Measurements from ENCODE around the gene AP5S1. TPM values are rescaled to one million over a fixed set of nuclear protein-coding genes. Genes with fewer than 3 reads are reported as not detected.

AP5S1 gene
- total RNA-seq, 1 donor from 2014 or later = 8.9 TPM

GRCh38 chr20:3869839-3870634, 49.7 kb downstream of the AP5S1 start:
- Histone ChIP-seq H3K4me3 (ENCODE audit: low read length in 3 of 3) (no peak overlapping the region), H3K9ac (ENCODE audit: low read depth in 1 of 3, low read length in 3 of 3) (no peak overlapping the region), H3K36me3 (ENCODE audit: control insufficient read depth in 3 of 3, insufficient read depth in 3 of 3, low read length in 3 of 3) (peaks cover 40 to 58% (median 44%) of the 10 kb centered on the region in 3 donors), H3K27ac (ENCODE audit: low read depth, low read length) (no peak overlapping the region), H3K9me3 (ENCODE audit: control insufficient read depth in 3 of 3, low read length in 3 of 3) (no peaks in the 10 kb centered on the region), H3K27me3 (ENCODE audit: control insufficient read depth in 3 of 3, insufficient read depth in 3 of 3, low read length in 3 of 3) (no peaks in the 10 kb centered on the region), H3K4me1 (ENCODE audit: control insufficient read depth in 3 of 3, insufficient read depth in 3 of 3, low read length in 3 of 3) (peaks cover 0 to 15% (median 0%) of the 10 kb centered on the region in 3 donors)

GRCh38 chr20:3871550-3872265, 51.4 kb downstream of the AP5S1 start:
- H3K9ac ChIP-seq (ENCODE audit: low read depth in 1 of 3, low read length in 3 of 3) = no peak overlapping the region
- no peaks in the 10 kb centered on the region for H3K27me3 ChIP-seq (ENCODE audit: control insufficient read depth in 3 of 3, insufficient read depth in 3 of 3, low read length in 3 of 3)
- H3K4me3 ChIP-seq (ENCODE audit: low read length in 3 of 3) = no peak overlapping the region
- peaks cover 0 to 15% (median 0%) of the 10 kb centered on the region in 3 donors for H3K4me1 ChIP-seq (ENCODE audit: control insufficient read depth in 3 of 3, insufficient read depth in 3 of 3, low read length in 3 of 3)
- peaks cover 25 to 42% (median 28%) of the 10 kb centered on the region in 3 donors for H3K36me3 ChIP-seq (ENCODE audit: control insufficient read depth in 3 of 3, insufficient read depth in 3 of 3, low read length in 3 of 3)
- H3K9me3 ChIP-seq (ENCODE audit: control insufficient read depth in 3 of 3, low read length in 3 of 3) = no peaks in the 10 kb centered on the region
- no peak overlapping the region for H3K27ac ChIP-seq (ENCODE audit: low read depth, low read length)

GRCh38 chr20:3873507-3873906, 53.2 kb downstream of the AP5S1 start:
- Histone ChIP-seq H3K4me3 (ENCODE audit: low read length in 3 of 3) (no peak overlapping the region), H3K9me3 (ENCODE audit: control insufficient read depth in 3 of 3, low read length in 3 of 3) (no peaks in the 10 kb centered on the region), H3K4me1 (ENCODE audit: control insufficient read depth in 3 of 3, insufficient read depth in 3 of 3, low read length in 3 of 3) (peaks cover 0 to 15% (median 0%) of the 10 kb centered on the region in 3 donors), H3K27me3 (ENCODE audit: control insufficient read depth in 3 of 3, insufficient read depth in 3 of 3, low read length in 3 of 3) (no peaks in the 10 kb centered on the region), H3K9ac (ENCODE audit: low read depth in 1 of 3, low read length in 3 of 3) (no peak overlapping the region), H3K27ac (ENCODE audit: low read depth, low read length) (no peak overlapping the region), H3K36me3 (ENCODE audit: control insufficient read depth in 3 of 3, insufficient read depth in 3 of 3, low read length in 3 of 3) (peaks cover 15 to 33% (median 25%) of the 10 kb centered on the region in 3 donors)

GRCh38 chr20:3874194-3874844, 54.0 kb downstream of the AP5S1 start:
- no peak overlapping the region for H3K27ac ChIP-seq (ENCODE audit: low read depth, low read length)
- no peak overlapping the region for H3K9ac ChIP-seq (ENCODE audit: low read depth in 1 of 3, low read length in 3 of 3)
- H3K4me3 ChIP-seq (ENCODE audit: low read length in 3 of 3) = no peak overlapping the region
- no peaks in the 10 kb centered on the region for H3K27me3 ChIP-seq (ENCODE audit: control insufficient read depth in 3 of 3, insufficient read depth in 3 of 3, low read length in 3 of 3)
- peaks cover 0 to 15% (median 0%) of the 10 kb centered on the region in 3 donors for H3K4me1 ChIP-seq (ENCODE audit: control insufficient read depth in 3 of 3, insufficient read depth in 3 of 3, low read length in 3 of 3)
- no peaks in the 10 kb centered on the region for H3K9me3 ChIP-seq (ENCODE audit: control insufficient read depth in 3 of 3, low read length in 3 of 3)
- H3K36me3 ChIP-seq (ENCODE audit: control insufficient read depth in 3 of 3, insufficient read depth in 3 of 3, low read length in 3 of 3) = peaks cover 15 to 33% (median 25%) of the 10 kb centered on the region in 3 donors

GRCh38 chr20:3875378-3875974, 55.1 kb downstream of the AP5S1 start:
- Histone ChIP-seq H3K27ac (ENCODE audit: low read depth, low read length) (no peak overlapping the region), H3K36me3 (ENCODE audit: control insufficient read depth in 3 of 3, insufficient read depth in 3 of 3, low read length in 3 of 3) (peaks cover 15 to 26% (median 19%) of the 10 kb centered on the region in 3 donors), H3K4me3 (ENCODE audit: low read length in 3 of 3) (no peak overlapping the region)

GRCh38 chr20:3876000-3876399, 55.7 kb downstream of the AP5S1 start:
- no peak overlapping the region for H3K9ac ChIP-seq (ENCODE audit: low read depth in 1 of 3, low read length in 3 of 3)
- H3K4me3 ChIP-seq (ENCODE audit: low read length in 3 of 3) = no peak overlapping the region
- peaks cover 15 to 25% (median 19%) of the 10 kb centered on the region in 3 donors for H3K36me3 ChIP-seq (ENCODE audit: control insufficient read depth in 3 of 3, insufficient read depth in 3 of 3, low read length in 3 of 3)
- no peaks in the 10 kb centered on the region for H3K27me3 ChIP-seq (ENCODE audit: control insufficient read depth in 3 of 3, insufficient read depth in 3 of 3, low read length in 3 of 3)
- H3K27ac ChIP-seq (ENCODE audit: low read depth, low read length) = no peak overlapping the region
- H3K4me1 ChIP-seq (ENCODE audit: control insufficient read depth in 3 of 3, insufficient read depth in 3 of 3, low read length in 3 of 3) = peaks cover 0 to 15% (median 0%) of the 10 kb centered on the region in 3 donors
- H3K9me3 ChIP-seq (ENCODE audit: control insufficient read depth in 3 of 3, low read length in 3 of 3) = no peaks in the 10 kb centered on the region

More at GRCh38 chr20:3875378-3875974, 55.1 kb downstream of the AP5S1 start:
- no peak overlapping the region for H3K9ac ChIP-seq (ENCODE audit: low read depth in 1 of 3, low read length in 3 of 3)
- no peaks in the 10 kb centered on the region for H3K9me3 ChIP-seq (ENCODE audit: control insufficient read depth in 3 of 3, low read length in 3 of 3)
- no peaks in the 10 kb centered on the region for H3K27me3 ChIP-seq (ENCODE audit: control insufficient read depth in 3 of 3, insufficient read depth in 3 of 3, low read length in 3 of 3)
- peaks cover 0 to 15% (median 0%) of the 10 kb centered on the region in 3 donors for H3K4me1 ChIP-seq (ENCODE audit: control insufficient read depth in 3 of 3, insufficient read depth in 3 of 3, low read length in 3 of 3)

- Histone ChIP-seq H3K27me3 (ENCODE audit: control insufficient read depth in 3 of 3, insufficient read depth in 3 of 3, low read length in 3 of 3) (no peaks in the 10 kb centered on the region), H3K4me1 (ENCODE audit: control insufficient read depth in 3 of 3, insufficient read depth in 3 of 3, low read length in 3 of 3) (peaks cover 0 to 15% (median 0%) of the 10 kb centered on the region in 3 donors), H3K36me3 (ENCODE audit: control insufficient read depth in 3 of 3, insufficient read depth in 3 of 3, low read length in 3 of 3) (peaks cover 10 to 20% (median 13%) of the 10 kb centered on the region in 3 donors), H3K9ac (ENCODE audit: low read depth in 1 of 3, low read length in 3 of 3) (no peak overlapping the region), H3K9me3 (ENCODE audit: control insufficient read depth in 3 of 3, low read length in 3 of 3) (no peaks in the 10 kb centered on the region), H3K27ac (ENCODE audit: low read depth, low read length) (no peak overlapping the region), H3K4me3 (ENCODE audit: low read length in 3 of 3) (no peak overlapping the region)
Observed at GRCh38 chr20:3876676-3877075, 56.3 kb downstream of the AP5S1 start.

Other genes with a start within 250 kb of the AP5S1 start
- gene GFRA4, start 157.1 kb upstream of the AP5S1 start, total RNA-seq = not detected
- gene ADAM33, start 138.5 kb upstream of the AP5S1 start, total RNA-seq = 30.8 TPM
- gene SIGLEC1, start 107.9 kb upstream of the AP5S1 start, total RNA-seq = 2.1 TPM
- gene HSPA12B, start 87.9 kb upstream of the AP5S1 start, total RNA-seq = 14.6 TPM
- gene ADISSP, start 52.8 kb upstream of the AP5S1 start, total RNA-seq = 9.4 TPM
- not detected for gene SPEF1, start 39.1 kb upstream of the AP5S1 start, total RNA-seq
- 46.4 TPM for gene CENPB, start 33.8 kb upstream of the AP5S1 start, total RNA-seq
- gene CDC25B, start 24.2 kb upstream of the AP5S1 start, total RNA-seq = 28.7 TPM
- gene MAVS, start 26.3 kb downstream of the AP5S1 start, total RNA-seq = 14.6 TPM
- 39.7 TPM for gene PANK2, start 68.8 kb downstream of the AP5S1 start, total RNA-seq
- gene RNF24, start 195.0 kb downstream of the AP5S1 start, total RNA-seq = 8.9 TPM

Data from skeletal muscle tissue (tissue), 4 donors.